Natural killer cell (primary cell): ENCODE results near the gene CALD1. TPM values are rescaled to one million over a fixed set of nuclear protein-coding genes. Genes with fewer than 3 reads are reported as not detected.

Experiments
- ATAC-seq, 3 donors: fragments of 150-1000 bp in 2 of 3; fragments of 200-7000 bp in 1 of 3; cut with Tn5 transposase; 1 replicate in 1 of 3; 2 replicates in 2 of 3; pipeline ENCODE4 v1.10.0; 2021; ENCODE audit warnings: mild to moderate bottlenecking in 2 of 3, moderate library complexity in 2 of 3
- DNase-seq, 2 donors: peaks; one replicate each; pipeline versions ENCODE4 v3.0.0 to v3.0.0-alpha.2; 2013 to 2021; ENCODE audit warnings: mixed read lengths in 1 of 2
- H3K27ac ChIP-seq: one replicate; pipeline ENCODE4 v1.5.1; 2013; ENCODE audit warnings: mild to moderate bottlenecking, low read length
- H3K27me3 ChIP-seq: one replicate; pipeline ENCODE4 v1.6.1; 2013; ENCODE audit warnings: low read length; ENCODE audit not compliant: control insufficient read depth, insufficient read depth
- H3K36me3 ChIP-seq: one replicate; pipeline ENCODE4 v1.6.1; 2013; ENCODE audit warnings: low read length; ENCODE audit not compliant: control insufficient read depth, insufficient read depth
- H3K4me1 ChIP-seq: one replicate; pipeline ENCODE4 v1.6.1; 2013; ENCODE audit warnings: low read length; ENCODE audit not compliant: control insufficient read depth, insufficient read depth
- H3K4me3 ChIP-seq: one replicate; pipeline ENCODE4 v1.5.1; 2013; ENCODE audit warnings: low read length
- H3K9me3 ChIP-seq: one replicate; pipeline ENCODE4 v1.6.1; 2013; ENCODE audit warnings: low read length; ENCODE audit not compliant: control insufficient read depth, insufficient read depth
- H3K27ac Mint-ChIP-seq, 2 donors: one replicate each; pipeline ENCODE4 v1.8.0; 2022; ENCODE audit warnings: mild to moderate bottlenecking in 2 of 2, mixed read lengths in 2 of 2, moderate library complexity in 1 of 2
- H3K27me3 Mint-ChIP-seq, 2 donors: one replicate each; pipeline ENCODE4 v1.8.0; 2022; ENCODE audit warnings: low read depth in 2 of 2, mixed read lengths in 2 of 2
- H3K36me3 Mint-ChIP-seq: one replicate; pipeline ENCODE4 v1.8.0; 2022; ENCODE audit warnings: mixed read lengths
- H3K4me1 Mint-ChIP-seq, 2 donors: one replicate each; pipeline ENCODE4 v1.8.0; 2022; ENCODE audit warnings: mixed read lengths in 2 of 2
- H3K4me3 Mint-ChIP-seq: one replicate; pipeline ENCODE4 v1.8.0; 2022; ENCODE audit warnings: mild to moderate bottlenecking, moderate library complexity, mixed read lengths
- H3K9me3 Mint-ChIP-seq, 2 donors: one replicate each; pipeline ENCODE4 v1.8.0; 2022; ENCODE audit warnings: mixed read lengths in 2 of 2
- WGBS: methylation state at CpG from one replicate; pipeline ENCODE4 v1.1.7; 2013; ENCODE audit warnings: missing lambda C conversion rate; ENCODE audit not compliant: insufficient coverage; 5-methylcytosine and 5-hydroxymethylcytosine counted together
- intact Hi-C: fragments of 100-400 bp; cut with micrococcal nuclease; formaldehyde crosslinking; loops from one replicate; pipeline ENCODE4 v1.14.2; 2022
- total RNA-seq, 4 donors: library from RNA; stranded (reverse); fragments of 120-200 nt in 1 of 4; gene quantifications; one replicate each; pipeline versions ENCODE4 v1.2.3 to v1.2.4, GENCODE V29; 2013 to 2022
- TF ChIP-seq, protein P1 (sequence below): fragments of 200-600 bp; IDR thresholded peaks from one replicate; pipeline ENCODE4 v1.8.0; 2022; ENCODE audit warnings: antibody characterized with exemption

CALD1 gene
- total RNA-seq, 3 donors from 2014 or later (not counting 1 experiment from before 2014, with no cell fraction given): 0.14 to 2.5 (median 1.0) TPM

DNA sequence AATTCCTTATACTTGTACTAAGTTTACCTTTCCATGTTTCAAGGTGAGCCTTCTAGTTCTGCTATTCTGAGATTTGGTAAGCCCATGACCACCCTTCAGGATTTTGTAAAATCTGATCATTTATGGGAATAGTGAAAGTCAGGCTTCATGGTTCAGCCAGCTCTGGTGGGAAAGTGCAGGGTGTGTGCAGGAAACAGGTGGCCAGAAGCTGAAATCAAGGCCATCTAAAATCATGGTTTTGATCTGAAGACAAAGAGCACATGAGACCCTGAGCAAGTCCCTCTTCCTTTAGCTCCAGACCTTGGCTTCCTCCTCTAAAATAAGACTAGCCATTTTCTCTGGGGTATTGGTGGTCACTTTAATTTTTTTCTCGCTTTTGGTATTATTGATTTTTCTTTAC, 91.3 kb downstream of the CALD1 start:
- H3K36me3 Mint-ChIP-seq: no peaks in the 10 kb centered on the region
- H3K27me3 ChIP-seq: no peaks in the 10 kb centered on the region
- H3K9me3 ChIP-seq: no peaks in the 10 kb centered on the region
- no CpG with 5 or more reads among the region's 1 CpG for WGBS
- no peaks in the 10 kb centered on the region for H3K4me1 ChIP-seq
- no peak for DNase-seq
- ATAC-seq: no peak
- no peaks in the 10 kb centered on the region for H3K4me1 Mint-ChIP-seq
- H3K27me3 Mint-ChIP-seq: peaks cover 17% of the 10 kb centered on the region in 2 donors
- intact Hi-C loops: no loop called here
- H3K9me3 Mint-ChIP-seq: no peaks in the 10 kb centered on the region
- H3K27ac Mint-ChIP-seq: no peak overlapping the region
- H3K36me3 ChIP-seq: no peaks in the 10 kb centered on the region
- H3K27ac ChIP-seq: no peak overlapping the region
- no peak overlapping the region for H3K4me3 ChIP-seq
- TF ChIP-seq, protein P1, sequence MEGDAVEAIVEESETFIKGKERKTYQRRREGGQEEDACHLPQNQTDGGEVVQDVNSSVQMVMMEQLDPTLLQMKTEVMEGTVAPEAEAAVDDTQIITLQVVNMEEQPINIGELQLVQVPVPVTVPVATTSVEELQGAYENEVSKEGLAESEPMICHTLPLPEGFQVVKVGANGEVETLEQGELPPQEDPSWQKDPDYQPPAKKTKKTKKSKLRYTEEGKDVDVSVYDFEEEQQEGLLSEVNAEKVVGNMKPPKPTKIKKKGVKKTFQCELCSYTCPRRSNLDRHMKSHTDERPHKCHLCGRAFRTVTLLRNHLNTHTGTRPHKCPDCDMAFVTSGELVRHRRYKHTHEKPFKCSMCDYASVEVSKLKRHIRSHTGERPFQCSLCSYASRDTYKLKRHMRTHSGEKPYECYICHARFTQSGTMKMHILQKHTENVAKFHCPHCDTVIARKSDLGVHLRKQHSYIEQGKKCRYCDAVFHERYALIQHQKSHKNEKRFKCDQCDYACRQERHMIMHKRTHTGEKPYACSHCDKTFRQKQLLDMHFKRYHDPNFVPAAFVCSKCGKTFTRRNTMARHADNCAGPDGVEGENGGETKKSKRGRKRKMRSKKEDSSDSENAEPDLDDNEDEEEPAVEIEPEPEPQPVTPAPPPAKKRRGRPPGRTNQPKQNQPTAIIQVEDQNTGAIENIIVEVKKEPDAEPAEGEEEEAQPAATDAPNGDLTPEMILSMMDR: no peak
- H3K4me3 Mint-ChIP-seq: no peak overlapping the region

DNA sequence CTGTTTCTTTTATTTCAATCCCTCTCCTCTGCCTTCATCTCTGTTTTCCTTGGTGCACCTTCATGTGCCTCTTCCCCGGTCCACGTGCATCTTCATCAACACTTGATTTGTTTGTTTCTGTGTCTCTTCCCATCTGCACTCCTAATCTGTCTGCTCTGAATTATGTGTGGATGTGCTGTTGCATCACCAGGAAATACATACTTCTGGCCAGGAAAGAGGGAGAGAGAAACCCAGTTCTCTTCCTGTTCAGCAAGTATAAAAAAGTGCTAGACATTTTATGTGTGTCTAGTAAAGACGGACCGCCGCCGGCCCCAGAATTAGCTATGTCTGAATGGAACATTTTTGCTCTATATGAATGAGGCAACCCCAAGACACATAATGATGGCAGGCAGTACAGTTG, 93.8 kb downstream of the CALD1 start:
- TF ChIP-seq, protein P1: no peak
- Mint-ChIP-seq H3K27me3 (peaks cover 20 to 25% of the 10 kb centered on the region in 2 donors), H3K27ac (no peak overlapping the region), H3K4me1 (no peaks in the 10 kb centered on the region), H3K9me3 (no peaks in the 10 kb centered on the region), H3K36me3 (no peaks in the 10 kb centered on the region), H3K4me3 (no peak overlapping the region)
- ATAC-seq: no peak
- no peaks in the 10 kb centered on the region for H3K4me1 ChIP-seq
- H3K9me3 ChIP-seq: no peaks in the 10 kb centered on the region
- H3K27me3 ChIP-seq: no peaks in the 10 kb centered on the region
- 49% methylated on average over 6 of the region's 6 CpGs for WGBS
- intact Hi-C loops: no loop called here
- no peaks in the 10 kb centered on the region for H3K36me3 ChIP-seq
- DNase-seq: no peak
- H3K27ac ChIP-seq: no peak overlapping the region
- H3K4me3 ChIP-seq: no peak overlapping the region

DNA sequence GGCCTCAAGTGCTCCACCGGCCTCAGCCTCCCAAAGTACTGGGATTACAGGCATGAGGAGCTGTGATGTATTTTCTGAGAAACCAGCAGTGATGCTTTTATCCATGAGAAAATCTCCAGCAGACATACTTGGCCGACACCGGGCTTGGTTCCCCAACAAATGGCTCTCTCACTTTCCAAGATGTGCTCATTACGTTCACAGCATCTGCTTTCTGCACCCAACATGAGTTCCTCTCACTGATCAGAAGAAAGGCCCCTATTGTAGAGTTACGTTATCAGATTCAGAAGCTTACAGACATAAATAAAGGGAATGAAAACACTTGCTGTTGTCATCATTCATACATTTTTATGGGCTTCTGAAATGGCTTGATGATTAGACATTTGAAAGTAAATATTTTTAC, 95.0 kb downstream of the CALD1 start:
- Histone ChIP-seq H3K9me3 (no peaks in the 10 kb centered on the region), H3K36me3 (no peaks in the 10 kb centered on the region), H3K27ac (no peak overlapping the region), H3K4me1 (no peaks in the 10 kb centered on the region), H3K4me3 (no peak overlapping the region), H3K27me3 (no peaks in the 10 kb centered on the region)
- WGBS: 92% methylated on average over 4 of the region's 5 CpGs
- no peaks in the 10 kb centered on the region for H3K36me3 Mint-ChIP-seq
- H3K4me3 Mint-ChIP-seq: no peak overlapping the region
- H3K27ac Mint-ChIP-seq: no peak overlapping the region
- TF ChIP-seq, protein P1: no peak
- ATAC-seq (no peak), DNase-seq (no peak)
- no peaks in the 10 kb centered on the region for H3K4me1 Mint-ChIP-seq
- no peaks in the 10 kb centered on the region for H3K9me3 Mint-ChIP-seq
- peaks cover 20 to 25% of the 10 kb centered on the region in 2 donors for H3K27me3 Mint-ChIP-seq
- intact Hi-C loops: no loop called here

DNA sequence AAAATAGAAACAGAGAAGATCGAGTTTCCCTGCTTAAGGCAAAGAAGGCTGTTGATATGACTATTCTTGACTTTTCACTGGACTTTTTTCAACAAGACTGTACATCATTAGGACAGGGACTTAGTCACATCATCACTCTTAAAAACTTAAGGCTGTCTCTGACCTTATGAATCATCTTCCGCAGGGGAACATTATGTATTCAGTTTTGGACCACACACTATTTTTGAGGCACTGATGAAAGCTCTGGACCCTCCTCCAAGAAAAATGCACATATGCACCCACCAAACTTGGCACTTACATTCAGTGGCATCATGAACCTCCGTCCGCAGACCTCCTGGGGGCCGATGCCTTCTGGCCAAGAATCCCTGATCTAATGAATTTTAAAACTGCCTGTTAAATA, 96.4 kb downstream of the CALD1 start:
- Histone ChIP-seq H3K4me1 (no peaks in the 10 kb centered on the region), H3K4me3 (no peak overlapping the region), H3K27me3 (no peaks in the 10 kb centered on the region), H3K36me3 (no peaks in the 10 kb centered on the region), H3K27ac (no peak overlapping the region), H3K9me3 (no peaks in the 10 kb centered on the region)
- 89% methylated on average over 5 of the region's 5 CpGs for WGBS
- no peak overlapping the region for H3K27ac Mint-ChIP-seq
- DNase-seq (no peak), ATAC-seq (no peak)
- intact Hi-C loops: no loop called here
- H3K9me3 Mint-ChIP-seq: no peaks in the 10 kb centered on the region
- peaks cover 16 to 25% of the 10 kb centered on the region in 2 donors for H3K27me3 Mint-ChIP-seq
- no peak overlapping the region for H3K4me3 Mint-ChIP-seq
- no peaks in the 10 kb centered on the region for H3K4me1 Mint-ChIP-seq
- no peaks in the 10 kb centered on the region for H3K36me3 Mint-ChIP-seq
- TF ChIP-seq, protein P1: no peak
